Spleen (tissue), 11 donors: ENCODE results near the gene MUS81. TPM values are rescaled to one million over a fixed set of nuclear protein-coding genes. Genes with fewer than 3 reads are reported as not detected.
A peak's percentile ranks its signal among the peaks of the same experiment; 100 is the strongest.

Source experiments
- DNase-seq: peaks from one replicate; pipeline ENCODE4 v3.0.0-alpha.2; 2020
- H3K27ac ChIP-seq, 8 donors: fragments of 200-600 bp; sonication (generic) in 7 of 8; 1 replicate in 4 of 8; 2 replicates in 4 of 8; pipeline versions ENCODE4 v1.5.0 to v1.8.0; 2016 to 2021; ENCODE audit warnings: inconsistent platforms in 4 of 8, mild to moderate bottlenecking in 4 of 8, moderate library complexity in 1 of 8
- H3K27me3 ChIP-seq, 7 donors: fragments of 200-600 bp; sonication (generic) in 6 of 7; replicated peaks in 1 of 7; 1 replicate in 4 of 7; 2 replicates in 3 of 7; pipeline versions ENCODE4 v1.5.0 to v1.8.0; 2016 to 2021; ENCODE audit warnings: inconsistent platforms in 3 of 7, mild to moderate bottlenecking in 1 of 7
- H3K36me3 ChIP-seq, 6 donors: fragments of 200-600 bp; sonication (generic) in 5 of 6; 1 replicate in 4 of 6; 2 replicates in 2 of 6; pipeline versions ENCODE4 v1.5.0 to v1.8.0; 2016 to 2021; ENCODE audit warnings: inconsistent platforms in 2 of 6
- H3K4me1 ChIP-seq, 6 donors: fragments of 200-600 bp; sonication (generic) in 5 of 6; 1 replicate in 3 of 6; 2 replicates in 3 of 6; pipeline versions ENCODE4 v1.5.0 to v1.8.0; 2016 to 2021; ENCODE audit warnings: inconsistent platforms in 3 of 6
- H3K4me3 ChIP-seq, 8 donors: fragments of 200-600 bp; sonication (generic) in 7 of 8; 1 replicate in 4 of 8; 2 replicates in 4 of 8; pipeline versions ENCODE4 v1.5.0 to v1.8.0; 2016 to 2021; ENCODE audit warnings: inconsistent platforms in 4 of 8, mild to moderate bottlenecking in 4 of 8, moderate library complexity in 2 of 8
- H3K9me3 ChIP-seq, 8 donors: fragments of 200-600 bp; sonication (generic) in 7 of 8; 1 replicate in 4 of 8; 2 replicates in 4 of 8; pipeline versions ENCODE4 v1.5.0 to v1.8.0; 2016 to 2021; ENCODE audit warnings: inconsistent platforms in 4 of 8
- CTCF ChIP-seq, 11 experiments: fragments of 200-600 bp in 7 of 11; fragments of 450-650 bp in 4 of 11; sonication (generic) in 4 of 11; IDR thresholded peaks in 8 of 11; conservative IDR thresholded peaks in 3 of 11; 1 replicate in 7 of 11; 2 replicates in 4 of 11; pipeline versions ENCODE4 v1.4.0 to v1.8.0; 2016 to 2021; ENCODE audit warnings: antibody characterized with exemption in 11 of 11, inconsistent platforms in 4 of 11, mild to moderate bottlenecking in 1 of 11
- POLR2A ChIP-seq, 3 donors: fragments of 450-650 bp; IDR thresholded peaks; one replicate each; pipeline ENCODE4 v1.5.1; 2017; ENCODE audit warnings: antibody characterized with exemption in 3 of 3, mild to moderate bottlenecking in 1 of 3
- POLR2AphosphoS5 ChIP-seq, 3 donors: sonication (generic); formaldehyde crosslinking; IDR thresholded peaks; one replicate each; pipeline ENCODE4 v1.5.1; 2017; ENCODE audit warnings: antibody characterized with exemption in 3 of 3
- WGBS, 5 donors: extraction: QIAGEN DNeasy Blood & Tissue Kit in 3 of 5; methylation state at CpG; one replicate each; pipeline versions ENCODE4 v1.1.5 to v1.1.7; 2013 to 2018; 5-methylcytosine and 5-hydroxymethylcytosine counted together
- intact Hi-C: fragments of 100-400 bp; cut with DNase I; formaldehyde crosslinking; loops from one replicate; pipeline ENCODE4 v1.15.0; 2023; ENCODE audit warnings: low total_unique reads
- polyA plus RNA-seq, 3 donors: library from polyadenylated mRNA; stranded (reverse); fragments of 200-250 nt; gene quantifications; one replicate each; pipeline ENCODE4 v1.2.1, GENCODE V29; 2013
- total RNA-seq, 7 donors: library from RNA; depleted of rRNA in 3 of 7; stranded (reverse); fragments of >200 nt in 3 of 7; fragmentation: NEBNext Ultra II Directional in 4 of 7; extraction: Animal tissue kit (Norgen Biotek cat#: 25700) in 4 of 7; gene quantifications; one replicate each; pipeline versions ENCODE4 v1.1.0 to v1.2.1, GENCODE V29; 2016 to 2021
- donor health status: healthy with polysubstance abuse.
- donor health status: DM: no; HTN: no; CAD: no; lungs with moderate emphysema.
- donor health status: DM: no; HTN: no; CAD: no.
- donor health status: Bipolar disorder and iron deficiency.
- donor health status: healthy.
- donor health status: DM: no; HTN: no; CAD: no.
- donor health status: DM: yes; HTN: yes; CAD: no.

MUS81 gene
- total and polyA plus RNA-seq, 10 donors, result 54.8 to 93.5 (median 72.7) TPM

- DNase-seq, result peak; percentile 86
- Histone ChIP-seq H3K27me3 (peaks cover 0 to 11% (median 0%) of the 10 kb centered on the region in 7 donors), H3K9me3 (no peaks in the 10 kb centered on the region), H3K4me1 (peaks cover 16 to 65% (median 45%) of the 10 kb centered on the region in 6 donors), H3K27ac (peak within 1 kb of the TSS; percentile 63 to 91 (median 83)), H3K36me3 (peaks cover 0 to 8% (median 0%) of the 10 kb centered on the region in 6 donors), H3K4me3 (peak within 1 kb of the TSS; percentile 30 to 77 (median 47))
- intact Hi-C loops, result no loop called here
- 0 to 5% (median 1%) methylated on average over 9 to 69 of the region's 69 CpGs for WGBS, 5 donors
- no peak for TF ChIP-seq CTCF (IDR thresholded peaks at IDR 0.05 in 8 of 11, conservative IDR thresholded peaks at IDR 0.05 in 3 of 11)
- TF ChIP-seq POLR2A (IDR thresholded peaks at IDR 0.05), result no peak
- TF ChIP-seq POLR2AphosphoS5 (IDR thresholded peaks at IDR 0.05), result peak in 1 of 3 donors; percentile 29
These were observed 12.5 kb downstream of the MUS81 start, which contains the start of gene EFEMP2 for GRCh38 chr11:65872586-65873317. Gene EFEMP2, minus strand, starts transcription at chr11:65872800. Its CDS starts 446 bp downstream, at chr11:65872354.

- Histone ChIP-seq H3K4me3 (peak overlapping the region; percentile 30 to 77 (median 47)), H3K27ac (peak overlapping the region; percentile 63 to 91 (median 83)), H3K4me1 (peaks cover 16 to 58% (median 45%) of the 10 kb centered on the region in 6 donors), H3K36me3 (no peaks in the 10 kb centered on the region), H3K27me3 (peaks cover 0 to 11% (median 0%) of the 10 kb centered on the region in 7 donors), H3K9me3 (no peaks in the 10 kb centered on the region)
- intact Hi-C loops, result no loop called here
- DNase-seq, result peak; percentile 98
- 5 to 10% (median 6%) methylated on average over 48 to 54 of the region's 54 CpGs for WGBS, 5 donors
- TF ChIP-seq POLR2A (IDR thresholded peaks at IDR 0.05) (peak in 1 of 3 donors; percentile 43), CTCF (IDR thresholded peaks at IDR 0.05 in 8 of 11, conservative IDR thresholded peaks at IDR 0.05 in 3 of 11) (peak in 2 of 11 experiments; percentile 8 to 51), POLR2AphosphoS5 (IDR thresholded peaks at IDR 0.05) (peak; percentile 94 to 98 (median 96))
These were observed 13.3 kb downstream of the MUS81 start for GRCh38 chr11:65873318-65874156.

- no peaks in the 10 kb centered on the region for H3K27me3 ChIP-seq
- no peaks in the 10 kb centered on the region for H3K9me3 ChIP-seq
- peak within 1 kb of the TSS in 6 of 8 donors; percentile 3 to 58 (median 28) for H3K4me3 ChIP-seq
- H3K36me3 ChIP-seq, result peaks cover 0 to 35% (median 24%) of the 10 kb centered on the region in 6 donors
- DNase-seq, result peak; percentile 86
- WGBS, 5 donors, result 6 to 34% (median 19%) methylated on average over 6 to 7 of the region's 7 CpGs
- H3K27ac ChIP-seq, result peak within 1 kb of the TSS in 5 of 8 donors; percentile 33 to 79 (median 65)
- intact Hi-C loops, result no loop called here
- peaks cover 1 to 49% (median 26%) of the 10 kb centered on the region in 6 donors for H3K4me1 ChIP-seq
- TF ChIP-seq CTCF (IDR thresholded peaks at IDR 0.05 in 8 of 11, conservative IDR thresholded peaks at IDR 0.05 in 3 of 11) (no peak), POLR2AphosphoS5 (IDR thresholded peaks at IDR 0.05) (peak; percentile 59 to 78 (median 64)), POLR2A (IDR thresholded peaks at IDR 0.05) (no peak)
These were observed 19.4 kb downstream of the MUS81 start, which contains the start of gene CTSW for GRCh38 chr11:65879617-65880016. Gene CTSW, plus strand, starts transcription at chr11:65879837. Its CDS starts 18 bp downstream, at chr11:65879855.
